Measurements from ENCODE around the gene MYCBP2.

MYCBP2 gene

GRCh38 chr13:77118134-77118533 is 208.8 kb downstream of the MYCBP2 start:
- no peak overlapping the region for H3K4me3 ChIP-seq (replicated peaks; ENCODE audit: low read depth, low read length)
- peaks cover 3% of the 10 kb centered on the region for H3K36me3 ChIP-seq (ENCODE audit: control insufficient read depth, insufficient read depth, low read length)
- TF ChIP-seq CTCF (IDR thresholded peaks at IDR 0.05; ENCODE audit: insufficient read depth, low read length, poor library complexity, severe bottlenecking), result no peak
- no peaks in the 10 kb centered on the region for H3K27me3 ChIP-seq (replicated peaks; ENCODE audit: control insufficient read depth, insufficient read depth, low read length)
- no peak for DNase-seq (ENCODE audit: extremely low read depth, insufficient read length)

DNA sequence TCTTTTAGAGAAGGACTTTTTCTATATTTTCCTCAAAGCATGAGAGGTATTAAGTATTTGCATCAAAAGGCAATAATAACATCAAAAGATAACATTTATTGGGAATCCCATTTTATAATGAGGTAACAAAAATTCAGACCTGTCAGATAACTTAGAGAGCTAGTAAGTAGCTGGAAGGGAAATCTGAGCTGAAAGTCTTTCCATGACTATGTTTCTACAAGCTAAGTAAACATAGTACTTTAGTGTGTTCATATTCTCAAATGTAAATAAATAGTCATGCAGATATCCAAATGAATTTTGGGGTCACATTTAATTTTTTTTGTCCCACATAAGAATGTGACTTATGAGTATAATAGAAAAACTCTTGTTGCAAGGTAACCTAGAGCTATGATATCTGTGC is 212.6 kb downstream of the MYCBP2 start:
- H3K4me3 ChIP-seq (replicated peaks; ENCODE audit: low read depth, low read length), result no peak overlapping the region
- no peak for DNase-seq (ENCODE audit: extremely low read depth, insufficient read length)
- no peak for TF ChIP-seq CTCF (IDR thresholded peaks at IDR 0.05; ENCODE audit: insufficient read depth, low read length, poor library complexity, severe bottlenecking)
- H3K27me3 ChIP-seq (replicated peaks; ENCODE audit: control insufficient read depth, insufficient read depth, low read length), result no peaks in the 10 kb centered on the region
- H3K36me3 ChIP-seq (ENCODE audit: control insufficient read depth, insufficient read depth, low read length), result peaks cover 4% of the 10 kb centered on the region

DNA sequence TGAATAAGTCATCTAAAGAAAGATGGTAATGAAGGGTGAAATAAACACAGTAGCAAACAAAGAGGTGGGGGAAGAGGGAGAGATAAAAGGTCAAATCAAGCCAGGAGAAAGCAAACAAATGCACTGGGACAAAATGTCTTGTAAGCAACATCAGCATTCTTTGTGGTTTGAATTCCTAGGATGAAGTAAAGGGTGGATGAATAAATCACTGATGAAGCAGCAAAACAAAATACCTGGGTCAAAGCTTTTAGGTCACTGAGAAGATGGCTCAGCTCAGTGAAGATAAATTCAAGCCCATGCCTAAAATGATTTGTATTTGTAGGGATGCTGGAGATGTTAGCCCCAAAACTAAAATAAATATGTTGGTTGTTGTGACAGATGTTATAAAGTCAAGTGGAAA is 213.4 kb downstream of the MYCBP2 start:
- H3K36me3 ChIP-seq (ENCODE audit: control insufficient read depth, insufficient read depth, low read length), result peaks cover 6% of the 10 kb centered on the region
- H3K27me3 ChIP-seq (replicated peaks; ENCODE audit: control insufficient read depth, insufficient read depth, low read length), result no peaks in the 10 kb centered on the region
- no peak overlapping the region for H3K4me3 ChIP-seq (replicated peaks; ENCODE audit: low read depth, low read length)
- DNase-seq (ENCODE audit: extremely low read depth, insufficient read length), result no peak
- TF ChIP-seq CTCF (IDR thresholded peaks at IDR 0.05; ENCODE audit: insufficient read depth, low read length, poor library complexity, severe bottlenecking), result no peak

DNA sequence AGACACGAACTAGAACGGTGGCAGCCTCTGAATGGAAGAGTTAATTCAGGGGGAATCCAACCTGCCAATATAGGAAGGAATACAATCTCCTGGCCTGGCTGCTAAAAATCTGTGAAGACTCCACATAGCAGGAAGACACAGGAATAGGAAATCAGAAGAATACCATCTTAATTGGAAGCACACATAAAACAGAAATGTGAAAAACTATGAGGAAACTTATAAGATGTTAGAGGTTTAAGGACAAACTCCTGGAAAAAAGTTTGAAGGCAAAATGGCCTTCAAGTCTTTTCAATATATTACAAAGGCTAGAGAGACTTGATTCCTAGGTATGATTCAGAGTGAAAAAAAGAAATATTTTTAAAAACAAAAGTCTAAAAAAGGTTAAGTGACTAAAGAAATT is 221.8 kb downstream of the MYCBP2 start:
- no peaks in the 10 kb centered on the region for H3K27me3 ChIP-seq (replicated peaks; ENCODE audit: control insufficient read depth, insufficient read depth, low read length)
- no peak overlapping the region for H3K4me3 ChIP-seq (replicated peaks; ENCODE audit: low read depth, low read length)
- no peak for TF ChIP-seq CTCF (IDR thresholded peaks at IDR 0.05; ENCODE audit: insufficient read depth, low read length, poor library complexity, severe bottlenecking)
- DNase-seq (ENCODE audit: extremely low read depth, insufficient read length), result no peak
- peaks cover 4% of the 10 kb centered on the region for H3K36me3 ChIP-seq (ENCODE audit: control insufficient read depth, insufficient read depth, low read length)

DNA sequence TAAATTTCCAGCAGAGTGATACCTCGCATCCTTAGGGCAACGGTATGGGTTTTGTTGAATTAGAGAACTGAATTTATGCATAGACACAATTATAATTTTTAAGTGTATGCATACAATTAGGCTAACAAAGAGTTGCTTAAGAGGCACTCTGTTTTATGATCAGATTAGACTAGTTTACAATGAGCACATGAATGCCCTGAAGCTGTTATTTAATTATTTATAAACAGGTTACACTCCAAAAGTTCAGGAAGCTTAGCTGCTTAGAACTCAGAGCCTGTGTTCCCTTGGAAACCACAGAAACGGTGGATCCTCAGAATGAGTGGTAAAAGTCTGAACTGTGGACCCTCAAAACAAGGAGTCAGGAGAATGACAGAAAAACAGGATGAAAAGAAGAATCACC is 227.5 kb downstream of the MYCBP2 start:
- no peak for DNase-seq (ENCODE audit: extremely low read depth, insufficient read length)
- TF ChIP-seq CTCF (IDR thresholded peaks at IDR 0.05; ENCODE audit: insufficient read depth, low read length, poor library complexity, severe bottlenecking), result no peak
- Histone ChIP-seq H3K36me3 (ENCODE audit: control insufficient read depth, insufficient read depth, low read length) (peaks cover 7% of the 10 kb centered on the region), H3K4me3 (replicated peaks; ENCODE audit: low read depth, low read length) (no peak overlapping the region), H3K27me3 (replicated peaks; ENCODE audit: control insufficient read depth, insufficient read depth, low read length) (no peaks in the 10 kb centered on the region)

DNA sequence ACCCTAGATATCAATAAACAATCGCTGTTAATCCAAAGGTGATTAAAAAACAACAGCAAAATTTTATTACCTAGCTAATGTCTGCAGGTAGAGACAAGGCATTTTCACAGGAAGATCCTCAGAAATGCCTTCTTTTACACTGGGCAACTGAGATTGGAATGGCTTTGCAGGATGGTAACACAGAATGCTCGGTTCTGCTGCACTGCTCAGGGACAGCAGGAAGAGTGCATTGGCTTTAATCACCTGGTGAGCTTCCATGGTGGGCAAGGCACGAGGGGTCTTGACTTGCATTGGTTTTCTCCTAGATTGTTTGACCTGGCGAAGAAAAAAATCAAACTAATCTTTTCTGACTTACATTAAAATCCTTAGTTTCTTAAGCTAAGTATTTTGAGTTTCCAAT is 231.6 kb downstream of the MYCBP2 start:
- no peak for TF ChIP-seq CTCF (IDR thresholded peaks at IDR 0.05; ENCODE audit: insufficient read depth, low read length, poor library complexity, severe bottlenecking)
- H3K36me3 ChIP-seq (ENCODE audit: control insufficient read depth, insufficient read depth, low read length), result peaks cover 5% of the 10 kb centered on the region

More for the DNA sequence above, 231.6 kb downstream of the MYCBP2 start:
- no peak overlapping the region for H3K4me3 ChIP-seq (replicated peaks; ENCODE audit: low read depth, low read length)
- no peaks in the 10 kb centered on the region for H3K27me3 ChIP-seq (replicated peaks; ENCODE audit: control insufficient read depth, insufficient read depth, low read length)
- no peak for DNase-seq (ENCODE audit: extremely low read depth, insufficient read length)

All from GM06990 (cell line).